H9 (cell line): ENCODE results near the gene BARX2. TPM values are rescaled to one million over a fixed set of nuclear protein-coding genes. Genes with fewer than 3 reads are reported as not detected.

Experiments
- DNase-seq: peaks from one replicate; pipeline ENCODE4 v3.0.0-alpha.2; 2017
- H2AFZ ChIP-seq: one replicate; pipeline ENCODE4 v1.6.1; 2013; ENCODE audit warnings: mild to moderate bottlenecking, low read length, control low read depth, moderate library complexity
- H2AK5ac ChIP-seq: 2 replicates; pipeline ENCODE4 v1.6.1; 2013; ENCODE audit warnings: low read length, control low read depth, mixed read lengths; ENCODE audit not compliant: insufficient read length
- H2BK120ac ChIP-seq: one replicate; pipeline ENCODE4 v1.6.1; 2013; ENCODE audit warnings: low read depth, mild to moderate bottlenecking, low read length, control low read depth, inconsistent platforms; ENCODE audit not compliant: poor library complexity, severe bottlenecking
- H2BK12ac ChIP-seq: 2 replicates; pipeline ENCODE4 v1.6.1; 2013; ENCODE audit warnings: low read length, control low read depth, mixed read lengths, low read depth; ENCODE audit not compliant: insufficient read length
- H2BK15ac ChIP-seq: 2 replicates; pipeline ENCODE4 v1.6.1; 2013; ENCODE audit warnings: low read depth, low read length, control low read depth
- H2BK20ac ChIP-seq: one replicate; pipeline ENCODE4 v1.6.1; 2013; ENCODE audit warnings: low read depth, mild to moderate bottlenecking, low read length, control low read depth, inconsistent platforms; ENCODE audit not compliant: poor library complexity, severe bottlenecking
- H2BK5ac ChIP-seq: 2 replicates; pipeline ENCODE4 v1.6.1; 2013; ENCODE audit warnings: low read length, control low read depth, mixed read lengths; ENCODE audit not compliant: insufficient read length
- H3K14ac ChIP-seq: 2 replicates; pipeline ENCODE4 v1.6.1; 2013; ENCODE audit warnings: low read length, control low read depth; ENCODE audit not compliant: insufficient read depth
- H3K18ac ChIP-seq: 2 replicates; pipeline ENCODE4 v1.6.1; 2013; ENCODE audit warnings: low read depth, mild to moderate bottlenecking, mixed read lengths, low read length, control low read depth; ENCODE audit not compliant: insufficient read length
- H3K23ac ChIP-seq: 2 replicates; pipeline ENCODE4 v1.6.1; 2013; ENCODE audit warnings: low read length, control low read depth, mixed read lengths, low read depth; ENCODE audit not compliant: insufficient read length
- H3K23me2 ChIP-seq: 2 replicates; pipeline ENCODE4 v1.6.1; 2013; ENCODE audit warnings: low read depth, mild to moderate bottlenecking, mixed read lengths, low read length, control low read depth; ENCODE audit not compliant: insufficient read length, poor library complexity, severe bottlenecking
- H3K27ac ChIP-seq: 2 replicates; pipeline ENCODE4 v1.5.1; 2013; ENCODE audit warnings: low read length, control low read depth, mixed read lengths, low read depth; ENCODE audit not compliant: insufficient read length
- H3K27me3 ChIP-seq: 2 replicates; pipeline ENCODE4 v1.6.1; 2013; ENCODE audit warnings: low read length, control low read depth, inconsistent platforms; ENCODE audit not compliant: insufficient read depth
- H3K4ac ChIP-seq: 2 replicates; pipeline ENCODE4 v1.6.1; 2013; ENCODE audit warnings: low read depth, mild to moderate bottlenecking, control low read depth, inconsistent platforms, low read length, moderate library complexity
- H3K4me1 ChIP-seq: 2 replicates; pipeline ENCODE4 v1.6.1; 2013; ENCODE audit warnings: low read length, control low read depth, inconsistent platforms; ENCODE audit not compliant: insufficient read depth
- H3K4me2 ChIP-seq: 2 replicates; pipeline ENCODE4 v1.6.1; 2013; ENCODE audit warnings: low read length, control low read depth, mixed read lengths; ENCODE audit not compliant: insufficient read length, insufficient read depth
- H3K56ac ChIP-seq: 2 replicates; pipeline ENCODE4 v1.6.1; 2013; ENCODE audit warnings: low read depth, mild to moderate bottlenecking, mixed read lengths, low read length, control low read depth; ENCODE audit not compliant: insufficient read length
- H3K79me1 ChIP-seq: 2 replicates; pipeline ENCODE4 v1.6.1; 2013; ENCODE audit warnings: low read depth, mild to moderate bottlenecking, moderate library complexity, low read length, control low read depth, inconsistent platforms; ENCODE audit not compliant: insufficient read depth, poor library complexity, severe bottlenecking
- H3K79me2 ChIP-seq: 2 replicates; pipeline ENCODE4 v1.6.1; 2013; ENCODE audit warnings: low read length, control low read depth, inconsistent platforms; ENCODE audit not compliant: insufficient read depth
- H3K9ac ChIP-seq: 2 replicates; pipeline ENCODE4 v1.6.1; 2013; ENCODE audit warnings: low read length, control low read depth, mixed read lengths; ENCODE audit not compliant: insufficient read length; ENCODE audit errors: extremely low read depth
- H3K9me3 ChIP-seq: one replicate; pipeline ENCODE4 v1.6.1; 2013; ENCODE audit warnings: low read depth, low read length, inconsistent platforms; ENCODE audit not compliant: control insufficient read depth
- H3T11ph ChIP-seq: one replicate; pipeline ENCODE4 v1.6.1; 2013; ENCODE audit warnings: mild to moderate bottlenecking, low read length, control low read depth, inconsistent platforms
- H4K20me1 ChIP-seq: one replicate; pipeline ENCODE4 v1.6.1; 2013; ENCODE audit not compliant: control insufficient read depth, insufficient read length, insufficient read depth
- H4K5ac ChIP-seq: 2 replicates; pipeline ENCODE4 v1.6.1; 2013; ENCODE audit warnings: low read depth, mild to moderate bottlenecking, mixed read lengths, low read length, control low read depth; ENCODE audit not compliant: insufficient read length
- H4K8ac ChIP-seq: replicated peaks from 2 replicates; pipeline ENCODE4 v1.6.1; 2013; ENCODE audit warnings: low read length, control low read depth, mixed read lengths, low read depth; ENCODE audit not compliant: insufficient read length
- H4K91ac ChIP-seq: 2 replicates; pipeline ENCODE4 v1.6.1; 2013; ENCODE audit warnings: low read depth, mild to moderate bottlenecking, moderate library complexity, mixed read lengths, low read length, control low read depth; ENCODE audit not compliant: insufficient read length
- H3K27ac Mint-ChIP-seq, 3 experiments: 2 replicates in 2 of 3; 3 replicates in 1 of 3; pipeline ENCODE4 v1.8.0; 2020 to 2021; ENCODE audit warnings: mixed read lengths in 3 of 3, mild to moderate bottlenecking in 1 of 3, moderate library complexity in 1 of 3
- H3K27me3 Mint-ChIP-seq: 2 replicates; pipeline ENCODE4 v1.8.0; 2021; ENCODE audit warnings: low read depth, mild to moderate bottlenecking, moderate library complexity, mixed read lengths
- H3K36me3 Mint-ChIP-seq, 3 experiments: 2 replicates in 2 of 3; 3 replicates in 1 of 3; pipeline ENCODE4 v1.8.0; 2020 to 2021; ENCODE audit warnings: low read depth in 3 of 3, mixed read lengths in 3 of 3; ENCODE audit not compliant: insufficient read depth in 1 of 3
- H3K4me1 Mint-ChIP-seq, 2 experiments: 2 replicates each; pipeline ENCODE4 v1.8.0; 2020; ENCODE audit warnings: mixed read lengths in 2 of 2
- H3K4me3 Mint-ChIP-seq, 2 experiments: 2 replicates in 1 of 2; 3 replicates in 1 of 2; pipeline ENCODE4 v1.8.0; 2020 to 2021; ENCODE audit warnings: mild to moderate bottlenecking in 2 of 2, mixed read lengths in 2 of 2, moderate library complexity in 1 of 2
- H3K9me3 Mint-ChIP-seq, 2 experiments: 2 replicates in 1 of 2; 3 replicates in 1 of 2; pipeline ENCODE4 v1.8.0; 2020; ENCODE audit warnings: mild to moderate bottlenecking in 2 of 2, mixed read lengths in 2 of 2, moderate library complexity in 1 of 2
- WGBS: extraction: QIAGEN DNeasy Blood & Tissue Kit; methylation state at CpG from one replicate; pipeline ENCODE4 v1.1.7; 2013; ENCODE audit warnings: missing lambda C conversion rate, low lambda C conversion rate, mixed read lengths; ENCODE audit not compliant: insufficient read length; ENCODE audit errors: extremely low coverage; 5-methylcytosine and 5-hydroxymethylcytosine counted together
- total RNA-seq: library from RNA; stranded (reverse); gene quantifications from 2 replicates; pipeline ENCODE4 v1.2.1, GENCODE V29; 2021
- TF ChIP-seq, protein P1 (sequence below): fragments of 200-600 bp; sonication (generic); conservative IDR thresholded peaks from 3 replicates; pipeline ENCODE4 v1.8.0; 2021; ENCODE audit warnings: antibody characterized with exemption, mild to moderate bottlenecking

BARX2 gene
- total RNA-seq, 1 experiment from 2014 or later = not detected

DNA sequence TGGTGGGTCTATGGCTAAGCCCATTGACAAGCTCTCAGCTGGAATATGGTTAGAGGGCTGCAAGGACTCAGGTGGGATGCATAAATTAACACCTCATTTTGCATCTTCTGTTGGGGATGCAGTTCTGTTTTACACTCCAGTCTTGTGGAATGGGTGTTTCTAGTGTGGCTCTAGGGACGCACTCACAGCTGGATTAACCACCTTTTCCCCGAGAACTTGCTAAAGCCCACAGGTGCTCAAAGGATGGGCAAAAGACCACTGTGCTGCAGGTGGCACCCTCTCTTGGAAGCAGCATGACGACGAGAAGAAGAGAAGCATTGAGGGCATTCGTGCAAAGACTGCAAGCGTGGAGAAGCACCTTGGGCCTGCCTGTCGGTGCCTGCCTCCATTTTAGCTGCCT lies 6.9 kb downstream of the BARX2 start:
- no peak overlapping the region for H3K4me2 ChIP-seq
- H3K23me2 ChIP-seq = no peaks in the 10 kb centered on the region
- H4K91ac ChIP-seq = no peak overlapping the region
- H2AK5ac ChIP-seq = no peak overlapping the region
- H3K27ac ChIP-seq = no peak overlapping the region
- H2BK5ac ChIP-seq = no peak overlapping the region
- H3K18ac ChIP-seq = no peak overlapping the region
- no peaks in the 10 kb centered on the region; the same call in 1 of the 2 replicates for H3K27me3 ChIP-seq
- H3T11ph ChIP-seq = no peak overlapping the region
- no peaks in the 10 kb centered on the region for H3K79me1 ChIP-seq
- H3K9ac ChIP-seq = no peak overlapping the region
- no peak overlapping the region for H2BK12ac ChIP-seq
- no peak for DNase-seq
- H2BK120ac ChIP-seq = no peak overlapping the region
- TF ChIP-seq, protein P1, sequence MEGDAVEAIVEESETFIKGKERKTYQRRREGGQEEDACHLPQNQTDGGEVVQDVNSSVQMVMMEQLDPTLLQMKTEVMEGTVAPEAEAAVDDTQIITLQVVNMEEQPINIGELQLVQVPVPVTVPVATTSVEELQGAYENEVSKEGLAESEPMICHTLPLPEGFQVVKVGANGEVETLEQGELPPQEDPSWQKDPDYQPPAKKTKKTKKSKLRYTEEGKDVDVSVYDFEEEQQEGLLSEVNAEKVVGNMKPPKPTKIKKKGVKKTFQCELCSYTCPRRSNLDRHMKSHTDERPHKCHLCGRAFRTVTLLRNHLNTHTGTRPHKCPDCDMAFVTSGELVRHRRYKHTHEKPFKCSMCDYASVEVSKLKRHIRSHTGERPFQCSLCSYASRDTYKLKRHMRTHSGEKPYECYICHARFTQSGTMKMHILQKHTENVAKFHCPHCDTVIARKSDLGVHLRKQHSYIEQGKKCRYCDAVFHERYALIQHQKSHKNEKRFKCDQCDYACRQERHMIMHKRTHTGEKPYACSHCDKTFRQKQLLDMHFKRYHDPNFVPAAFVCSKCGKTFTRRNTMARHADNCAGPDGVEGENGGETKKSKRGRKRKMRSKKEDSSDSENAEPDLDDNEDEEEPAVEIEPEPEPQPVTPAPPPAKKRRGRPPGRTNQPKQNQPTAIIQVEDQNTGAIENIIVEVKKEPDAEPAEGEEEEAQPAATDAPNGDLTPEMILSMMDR = no peak
- Mint-ChIP-seq H3K4me1 (no peaks in the 10 kb centered on the region), H3K9me3 (no peaks in the 10 kb centered on the region), H3K27ac (no peak overlapping the region), H3K36me3 (no peaks in the 10 kb centered on the region), H3K27me3 (peaks cover 61% of the 10 kb centered on the region), H3K4me3 (no peak overlapping the region)
- H3K23ac ChIP-seq = no peak overlapping the region
- H3K4ac ChIP-seq = no peak overlapping the region
- no peak overlapping the region for H4K5ac ChIP-seq
- H3K79me2 ChIP-seq = no peaks in the 10 kb centered on the region
- no peak overlapping the region for H2BK15ac ChIP-seq
- no peaks in the 10 kb centered on the region for H4K20me1 ChIP-seq
- H4K8ac ChIP-seq = no peak overlapping the region
- no peaks in the 10 kb centered on the region for H3K9me3 ChIP-seq
- H3K56ac ChIP-seq = no peak overlapping the region
- H2AFZ ChIP-seq = no peak overlapping the region
- WGBS = no CpG with 5 or more reads among the region's 7 CpGs
- H3K14ac ChIP-seq = no peak overlapping the region
- no peaks in the 10 kb centered on the region for H3K4me1 ChIP-seq
- no peak overlapping the region for H2BK20ac ChIP-seq
